Smooth muscle cell (in vitro differentiated cells): ENCODE data around the gene PRKAR1B. TPM values are rescaled to one million over a fixed set of nuclear protein-coding genes. Genes with fewer than 3 reads are reported as not detected.

ENCODE experiments used
- DNase-seq: peaks from one replicate; lab custom pipeline; 2025; ENCODE audit not compliant: unreplicated experiment; lab: John Stamatoyannopoulos, UW
- H2AFZ ChIP-seq: fragments of 200-600 bp; sonication (generic); 2 replicates; pipeline ENCODE4 v1.6.0; 2016; ENCODE audit warnings: antibody characterized with exemption, low read depth, mild to moderate bottlenecking
- H3F3A ChIP-seq: fragments of 200-600 bp; sonication (generic); 2 replicates; pipeline ENCODE4 v1.6.0; 2017; ENCODE audit warnings: antibody characterized with exemption, low read depth
- H3K27ac ChIP-seq: fragments of 200-600 bp; sonication (generic); 2 replicates; pipeline ENCODE4 v1.5.1; 2016; ENCODE audit warnings: low read depth, mild to moderate bottlenecking
- H3K27me3 ChIP-seq: fragments of 200-600 bp; sonication (generic); 2 replicates; pipeline ENCODE4 v1.6.1; 2016; ENCODE audit warnings: low read depth, mild to moderate bottlenecking
- H3K36me3 ChIP-seq: fragments of 200-600 bp; sonication (generic); 2 replicates; pipeline ENCODE4 v1.5.1; 2016; ENCODE audit warnings: low read depth
- H3K4me1 ChIP-seq: fragments of 200-600 bp; sonication (generic); 2 replicates; pipeline ENCODE4 v1.5.1; 2016; ENCODE audit warnings: low read depth
- H3K4me2 ChIP-seq: fragments of 200-600 bp; sonication (generic); 2 replicates; pipeline ENCODE4 v1.6.0; 2016; ENCODE audit warnings: mild to moderate bottlenecking
- H3K4me3 ChIP-seq: fragments of 200-600 bp; sonication (generic); 2 replicates; pipeline ENCODE4 v1.5.1; 2016; ENCODE audit warnings: mild to moderate bottlenecking
- H3K79me2 ChIP-seq: fragments of 200-600 bp; sonication (generic); 2 replicates; pipeline ENCODE4 v1.6.0; 2016; ENCODE audit warnings: low read depth, mild to moderate bottlenecking
- H3K9ac ChIP-seq: fragments of 200-600 bp; sonication (generic); 2 replicates; pipeline ENCODE4 v1.6.0; 2016; ENCODE audit warnings: low read depth
- H3K9me3 ChIP-seq: fragments of 200-600 bp; sonication (generic); replicated peaks from 2 replicates; pipeline ENCODE4 v1.5.1; 2016; ENCODE audit warnings: low read depth
- H4K20me1 ChIP-seq: fragments of 200-600 bp; sonication (generic); 2 replicates; pipeline ENCODE4 v1.6.0; 2016; ENCODE audit warnings: low read depth
- CTCF ChIP-seq: fragments of 200-600 bp; sonication (generic); IDR thresholded peaks from 2 replicates; pipeline ENCODE4 v1.5.1; 2017; ENCODE audit warnings: borderline replicate concordance, mild to moderate bottlenecking, antibody characterized with exemption; ENCODE audit not compliant: insufficient read depth, poor library complexity, severe bottlenecking
- WGBS: methylation state at CpG from one replicate; pipeline ENCODE4 v1.1.7; 2016; ENCODE audit warnings: low lambda C conversion rate; 5-methylcytosine and 5-hydroxymethylcytosine counted together
- polyA plus RNA-seq: library from polyadenylated mRNA; unstranded; fragments of >200 nt; fragmentation: Nextera tagmentation; extraction: Ambion mirVana; gene quantifications from 2 replicates; pipeline ENCODE4 v1.2.1, GENCODE V29; 2016
- total RNA-seq: library from RNA; depleted of rRNA; stranded (reverse); fragments of >200 nt; gene quantifications from 2 replicates; pipeline ENCODE4 v1.2.3, GENCODE V29; 2014

The PRKAR1B gene
- total and polyA plus RNA-seq, 2 experiments from 2014 or later, result 5.3 to 10.1 TPM

- peak overlapping the region; percentile 97 for H3K27ac ChIP-seq
- H4K20me1 ChIP-seq, result no peaks in the 10 kb centered on the region
- H2AFZ ChIP-seq, result no peak overlapping the region
- H3K27me3 ChIP-seq, result no peaks in the 10 kb centered on the region
- no peaks in the 10 kb centered on the region for H3K9me3 ChIP-seq
- no peaks in the 10 kb centered on the region for H3K4me1 ChIP-seq
- peak overlapping the region; percentile 60 for H3K4me2 ChIP-seq
- no peak for DNase-seq
- H3K4me3 ChIP-seq, result no peak overlapping the region
- TF ChIP-seq CTCF, result no peak
- WGBS, result 60% methylated on average over 31 of the region's 38 CpGs
- H3K79me2 ChIP-seq, result no peaks in the 10 kb centered on the region
- H3K9ac ChIP-seq, result peak overlapping the region; percentile 85
- peaks cover 8% of the 10 kb centered on the region for H3F3A ChIP-seq
- no peaks in the 10 kb centered on the region for H3K36me3 ChIP-seq
These were observed 124.5 kb downstream of the PRKAR1B start for GRCh38 chr7:602341-603141.

GRCh38 chr7:601595-602340, 125.3 kb downstream of the PRKAR1B start:
- no peaks in the 10 kb centered on the region for H3K79me2 ChIP-seq
- H3K27me3 ChIP-seq, result no peaks in the 10 kb centered on the region
- peak overlapping the region; percentile 60 for H3K4me2 ChIP-seq
- no peak for TF ChIP-seq CTCF
- 29% methylated on average over 36 of the region's 39 CpGs for WGBS
- peak overlapping the region; percentile 97 for H3K27ac ChIP-seq
- H3K4me1 ChIP-seq, result no peaks in the 10 kb centered on the region
- no peak overlapping the region for H2AFZ ChIP-seq
- H4K20me1 ChIP-seq, result no peaks in the 10 kb centered on the region
- DNase-seq, result peak; percentile 74
- H3F3A ChIP-seq, result peaks cover 8% of the 10 kb centered on the region
- no peak overlapping the region for H3K4me3 ChIP-seq
- peak overlapping the region; percentile 85 for H3K9ac ChIP-seq
- no peaks in the 10 kb centered on the region for H3K9me3 ChIP-seq
- H3K36me3 ChIP-seq, result no peaks in the 10 kb centered on the region

GRCh38 chr7:601036-601594, 126.0 kb downstream of the PRKAR1B start:
- Histone ChIP-seq H3K4me2 (peak overlapping the region; percentile 25), H3K9ac (no peak overlapping the region)
- 83% methylated on average over 22 of the region's 22 CpGs for WGBS

More at GRCh38 chr7:601036-601594, 126.0 kb downstream of the PRKAR1B start:
- Histone ChIP-seq H4K20me1 (no peaks in the 10 kb centered on the region), H3K27me3 (no peaks in the 10 kb centered on the region), H3K79me2 (no peaks in the 10 kb centered on the region), H2AFZ (no peak overlapping the region), H3K36me3 (no peaks in the 10 kb centered on the region), H3K4me1 (no peaks in the 10 kb centered on the region), H3F3A (peaks cover 8% of the 10 kb centered on the region), H3K9me3 (no peaks in the 10 kb centered on the region), H3K4me3 (no peak overlapping the region), H3K27ac (peak overlapping the region; percentile 97)
- TF ChIP-seq CTCF, result no peak
- DNase-seq, result no peak
